CD4-positive, alpha-beta T cell treated with Interleukin-12 subunit alpha and Interleukin-12 subunit beta, for 1 hour (primary cell): ENCODE data around the gene DNM1L.
"Not testable (repeated sequence)": the region's sequence is repeated elsewhere in the genome, so short reads cannot be mapped to it uniquely, and the experiment has no call there.

Source experiments
- DNase-seq: peaks from one replicate; pipeline ENCODE4 v3.0.0-alpha.2; 2020

Gene DNM1L

GRCh38 chr12:32698285-32698684, 19.2 kb downstream of the DNM1L start:
- DNase-seq = no peak

- not testable (repeated sequence) for DNase-seq
Observed at GRCh38 chr12:32699437-32699836, 20.3 kb downstream of the DNM1L start.

- no peak for DNase-seq
Observed at GRCh38 chr12:32702473-32702872, 23.4 kb downstream of the DNM1L start.

GRCh38 chr12:32702946-32703345, 23.8 kb downstream of the DNM1L start:
- DNase-seq = no peak

GRCh38 chr12:32705783-32706182, 26.7 kb downstream of the DNM1L start:
- no peak for DNase-seq

DNA sequence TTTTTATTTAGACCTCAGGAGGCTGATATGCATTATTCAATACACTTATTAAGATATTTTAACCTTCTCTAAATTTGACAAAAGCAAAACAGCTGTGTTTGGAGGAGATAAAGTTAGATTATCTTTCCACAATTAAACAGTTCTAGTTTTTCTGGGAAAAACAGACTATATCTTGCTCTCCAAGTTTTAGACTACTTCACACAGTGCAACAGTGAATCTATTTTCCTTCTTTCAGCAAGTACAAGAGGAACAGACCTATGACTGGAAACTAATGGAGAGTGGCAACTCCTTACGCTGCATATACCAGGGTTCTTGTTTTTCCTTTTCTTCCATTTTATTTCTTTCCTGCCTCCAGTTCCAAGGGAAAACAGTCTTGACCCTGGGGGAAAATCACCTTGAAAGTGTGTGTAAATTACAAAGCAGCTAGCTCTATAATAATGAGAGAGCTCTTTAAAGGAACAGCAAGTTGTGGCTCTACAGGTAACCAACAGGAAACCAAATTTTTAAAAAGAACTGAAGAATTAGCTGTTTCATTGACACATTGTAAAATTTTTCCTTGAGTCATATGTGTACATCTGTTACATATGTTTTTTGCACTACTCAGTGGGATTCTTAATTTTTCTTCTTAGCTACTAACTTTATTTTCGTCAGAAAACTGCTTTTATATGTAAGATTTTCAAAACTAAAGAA, 27.4 kb downstream of the DNM1L start:
- DNase-seq = no peak

DNA sequence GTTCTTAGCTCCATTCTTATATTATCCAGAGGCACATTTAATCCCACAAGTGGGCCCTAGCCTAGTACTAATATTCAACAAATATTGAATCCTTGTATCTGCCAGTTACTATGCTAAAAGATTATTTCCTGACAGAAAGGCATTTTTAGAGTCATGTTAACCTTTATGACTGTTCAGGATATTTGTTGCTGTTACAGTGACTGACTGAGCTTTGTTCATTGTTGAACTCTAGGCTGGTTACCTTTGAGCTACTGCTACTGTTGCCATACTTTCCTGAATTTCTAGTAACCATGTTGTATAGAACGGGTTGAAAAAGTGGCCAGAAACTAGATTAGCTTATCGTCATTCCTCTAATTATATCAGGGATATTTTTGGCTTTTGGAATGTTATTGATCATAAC, 29.8 kb downstream of the DNM1L start:
- no peak for DNase-seq

DNA sequence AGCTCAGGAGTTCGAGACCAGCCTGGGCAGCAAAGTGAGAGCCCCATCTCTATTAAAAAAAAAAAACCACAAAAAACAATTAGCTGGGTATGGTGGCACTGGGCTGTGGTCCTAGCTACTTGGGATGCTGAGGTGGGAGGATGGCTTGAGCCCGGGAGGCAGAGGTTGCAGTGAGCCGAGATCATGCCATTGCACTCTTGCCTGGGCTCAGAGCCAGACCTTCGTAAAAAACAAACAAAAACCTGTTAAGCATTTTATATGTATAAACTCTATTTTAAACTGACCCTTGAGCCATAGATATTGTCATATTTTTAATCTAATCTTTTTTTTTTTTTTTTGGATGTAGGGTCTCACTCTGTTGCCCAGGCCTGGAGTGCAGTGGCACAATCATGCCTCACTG, 35.7 kb downstream of the DNM1L start:
- DNase-seq = no peak

GRCh38 chr12:32718926-32719325, 39.8 kb downstream of the DNM1L start:
- DNase-seq = no peak

- DNase-seq = not testable (repeated sequence)
Observed at GRCh38 chr12:32725308-32725707, 46.2 kb downstream of the DNM1L start.

- no peak for DNase-seq
Observed at GRCh38 chr12:32726286-32726685, 47.2 kb downstream of the DNM1L start.

DNA sequence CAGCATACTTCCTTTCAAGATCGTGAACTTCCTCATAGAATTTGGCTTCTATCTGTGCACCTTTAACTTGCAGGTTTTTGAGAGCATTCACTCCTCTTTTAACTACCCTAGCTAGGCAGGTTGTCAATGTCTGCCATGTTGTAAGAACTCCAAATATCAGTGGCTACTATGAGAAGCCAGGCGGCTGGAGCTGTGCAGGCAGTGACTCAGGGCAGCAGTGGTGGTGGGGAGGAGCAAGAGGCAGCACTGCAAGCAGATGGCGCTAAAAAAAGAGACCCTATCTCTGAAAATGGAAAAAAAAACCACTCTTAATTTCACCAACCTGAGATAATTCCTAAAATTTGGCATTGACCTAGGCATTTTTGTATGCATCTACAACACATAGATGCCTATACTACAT, 48.1 kb downstream of the DNM1L start:
- DNase-seq = no peak

DNA sequence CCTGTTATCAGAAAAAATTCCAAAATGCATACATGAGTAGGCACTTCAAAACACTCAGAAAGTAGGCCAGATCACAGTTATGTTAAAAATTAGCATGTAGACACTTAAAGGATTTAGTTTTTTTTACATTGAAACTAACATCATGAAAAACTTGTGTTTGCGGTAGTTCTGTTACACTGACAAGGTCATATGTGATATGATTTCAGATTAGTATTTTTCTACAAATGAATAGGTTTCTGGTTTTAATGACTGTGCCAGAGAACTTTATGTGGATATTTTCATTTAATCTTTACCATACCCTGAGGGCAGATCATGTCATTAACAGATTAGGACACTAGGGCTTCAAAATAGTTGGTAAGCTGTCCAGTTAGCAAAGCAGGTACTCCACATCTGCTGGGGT, 55.9 kb downstream of the DNM1L start:
- DNase-seq = no peak

DNA sequence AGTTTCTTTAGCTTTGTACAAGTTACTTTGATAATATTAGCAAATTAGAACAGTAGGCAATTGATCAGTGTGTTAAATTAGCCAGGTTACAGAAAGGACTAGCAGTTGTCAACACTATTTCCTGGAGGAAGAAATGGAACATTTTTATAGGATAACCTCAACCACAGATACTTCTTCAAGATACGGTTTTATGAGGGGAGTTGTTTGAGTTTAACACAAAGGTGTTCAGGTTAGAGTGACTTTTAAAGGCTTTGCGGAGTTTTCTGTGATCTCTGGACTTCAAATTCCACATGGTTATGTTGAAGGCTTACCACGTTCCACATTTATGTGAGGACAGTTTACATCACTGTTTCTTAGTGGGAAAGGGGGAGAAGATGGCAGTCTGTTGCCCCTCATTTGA, 57.3 kb downstream of the DNM1L start:
- DNase-seq = no peak

- no peak for DNase-seq
Observed at GRCh38 chr12:32737715-32738114, 58.6 kb downstream of the DNM1L start.

- DNase-seq = no peak
Observed at GRCh38 chr12:32739279-32739678, 60.2 kb downstream of the DNM1L start.

- no peak for DNase-seq
Observed at GRCh38 chr12:32742133-32742532, 63.0 kb downstream of the DNM1L start.

- DNase-seq = no peak
Observed at GRCh38 chr12:32743264-32743663, 64.2 kb downstream of the DNM1L start.

DNA sequence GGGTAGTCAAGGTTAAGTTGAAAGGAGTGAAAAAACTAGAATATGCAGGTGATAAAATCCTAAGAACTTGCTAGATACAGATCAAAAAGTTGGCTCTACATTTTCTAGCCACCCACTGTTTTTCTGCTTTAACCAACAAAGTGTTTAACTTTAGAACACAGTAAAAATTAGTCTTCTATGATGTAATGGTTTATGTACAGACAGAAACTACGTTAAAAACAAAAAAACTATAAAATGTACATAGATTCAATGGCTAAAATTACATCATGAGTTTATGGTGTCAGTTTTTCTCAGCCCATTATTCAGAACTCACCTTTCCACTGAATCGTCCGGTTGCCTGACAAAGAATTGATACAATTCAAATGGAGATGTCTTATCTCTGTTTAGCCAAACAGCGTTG, 74.5 kb downstream of the DNM1L start:
- no peak for DNase-seq

DNA sequence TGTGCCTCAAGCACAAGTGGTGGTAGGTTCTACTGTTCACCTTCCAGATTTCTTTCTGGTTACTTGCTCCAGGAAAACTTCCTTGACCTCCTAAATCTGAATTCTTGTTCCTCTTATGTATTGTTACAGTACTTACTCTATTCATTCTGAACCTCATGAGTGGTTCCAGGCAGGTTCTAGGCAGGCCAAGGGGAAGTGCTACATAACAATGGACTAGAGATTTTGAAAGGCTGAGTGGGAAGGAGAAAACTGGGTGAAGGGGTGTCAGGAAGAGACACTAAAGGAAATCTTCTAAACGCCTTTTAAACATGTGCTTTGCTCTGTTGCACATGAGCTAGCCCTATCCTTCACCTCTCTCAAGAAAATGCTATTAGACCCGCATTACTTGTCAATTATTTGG, 75.0 kb downstream of the DNM1L start:
- DNase-seq = no peak

DNA sequence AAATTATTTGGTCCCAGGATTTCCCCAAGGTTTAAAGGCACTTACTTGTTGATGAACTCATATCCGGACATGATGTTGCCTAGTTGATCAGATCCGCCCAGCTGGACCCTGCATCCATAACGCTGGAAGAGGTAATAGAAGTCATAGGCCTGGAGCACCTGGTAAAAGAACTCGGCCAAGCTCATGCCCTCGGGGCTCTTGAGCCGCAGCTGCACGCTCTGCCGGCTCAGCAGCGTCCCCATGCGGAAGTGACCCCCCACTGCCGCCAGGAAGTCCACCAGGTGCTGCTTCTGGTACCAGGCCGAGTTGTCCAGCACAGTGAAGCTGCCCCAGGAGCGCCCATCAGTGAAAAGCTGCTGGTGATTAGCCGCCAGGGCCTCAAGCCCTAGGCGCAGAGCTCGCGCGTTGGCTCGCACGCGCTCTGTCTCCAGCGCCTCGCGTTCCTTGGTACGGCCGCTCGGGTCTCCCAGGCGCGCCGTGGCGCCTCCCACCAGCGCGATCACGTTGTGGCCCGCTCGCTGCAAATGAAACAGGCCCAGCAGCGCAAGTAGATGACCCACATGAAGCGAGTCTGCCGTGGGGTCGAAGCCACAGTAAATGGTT, 76.1 kb downstream of the DNM1L start:
- peak; percentile 77 for DNase-seq

- DNase-seq = peak; percentile 92
Observed at GRCh38 chr12:32755654-32756475, 76.8 kb downstream of the DNM1L start, which contains the start of gene YARS2. Gene YARS2 (minus strand): TSS chr12:32755897. CDS start chr12:32755874, 23 bp downstream.

- DNase-seq = no peak
Observed at GRCh38 chr12:32756476-32757066, 77.5 kb downstream of the DNM1L start.

- DNase-seq = no peak
Observed at GRCh38 chr12:32757157-32757556, 78.1 kb downstream of the DNM1L start.
